Activated gamma-delta T cell (primary cell): ENCODE data around the gene DGKG.

Experiments used
- DNase-seq: peaks from one replicate; lab custom pipeline; 2025; lab: John Stamatoyannopoulos, UW

The DGKG gene

GRCh38 chr3:186273586-186273985 is 88.4 kb downstream of the DGKG start:
- no peak for DNase-seq

GRCh38 chr3:186270701-186271100 is 91.3 kb downstream of the DGKG start:
- no peak for DNase-seq

- DNase-seq: no peak
Observed at GRCh38 chr3:186268616-186269448, 93.2 kb downstream of the DGKG start.

- no peak for DNase-seq
Observed at GRCh38 chr3:186267758-186268157, 94.3 kb downstream of the DGKG start.

- no peak for DNase-seq
Observed at GRCh38 chr3:186264608-186265400, 97.2 kb downstream of the DGKG start.

- DNase-seq: no peak
Observed at GRCh38 chr3:186261638-186262037, 100.4 kb downstream of the DGKG start.

GRCh38 chr3:186260726-186261125 is 101.3 kb downstream of the DGKG start:
- no peak for DNase-seq

GRCh38 chr3:186259612-186260383 is 102.2 kb downstream of the DGKG start:
- peak; percentile 21 for DNase-seq

- no peak for DNase-seq
Observed at GRCh38 chr3:186258968-186259367, 103.1 kb downstream of the DGKG start.

- no peak for DNase-seq
Observed at GRCh38 chr3:186257866-186258265, 104.2 kb downstream of the DGKG start.

- no peak for DNase-seq
Observed at GRCh38 chr3:186255703-186256331, 106.2 kb downstream of the DGKG start.

- no peak for DNase-seq
Observed at GRCh38 chr3:186254676-186255650, 107.1 kb downstream of the DGKG start.

- no peak for DNase-seq
Observed at GRCh38 chr3:186251948-186252619, 110.0 kb downstream of the DGKG start.

- DNase-seq: no peak
Observed at GRCh38 chr3:186248850-186249249, 113.2 kb downstream of the DGKG start.

- no peak for DNase-seq
Observed at GRCh38 chr3:186247821-186248814, 113.9 kb downstream of the DGKG start.

GRCh38 chr3:186246941-186247340 is 115.1 kb downstream of the DGKG start:
- DNase-seq: no peak

- DNase-seq: no peak
Observed at GRCh38 chr3:186244016-186244415, 118.0 kb downstream of the DGKG start.

GRCh38 chr3:186241910-186242821 is 119.9 kb downstream of the DGKG start:
- no peak for DNase-seq
